GDM1 (cell line): Measurements from ENCODE around the gene COPE.
A peak's percentile ranks its signal among the peaks of the same experiment; 100 is the strongest.
"Not testable (repeated sequence)": the region's sequence is repeated elsewhere in the genome, so short reads cannot be mapped to it uniquely, and the experiment has no call there.

ENCODE experiments used
- DNase-seq: peaks from one replicate; lab custom pipeline; 2025; lab: John Stamatoyannopoulos, UW

The COPE gene

GRCh38 chr19:18940769-18941627 lies 21.8 kb upstream of the COPE start, which contains the start of gene HOMER3:
HOMER3 (minus strand) TSS chr19:18941217; CDS start chr19:18938982, 2,235 bp downstream.
- DNase-seq = peak; percentile 11

DNA sequence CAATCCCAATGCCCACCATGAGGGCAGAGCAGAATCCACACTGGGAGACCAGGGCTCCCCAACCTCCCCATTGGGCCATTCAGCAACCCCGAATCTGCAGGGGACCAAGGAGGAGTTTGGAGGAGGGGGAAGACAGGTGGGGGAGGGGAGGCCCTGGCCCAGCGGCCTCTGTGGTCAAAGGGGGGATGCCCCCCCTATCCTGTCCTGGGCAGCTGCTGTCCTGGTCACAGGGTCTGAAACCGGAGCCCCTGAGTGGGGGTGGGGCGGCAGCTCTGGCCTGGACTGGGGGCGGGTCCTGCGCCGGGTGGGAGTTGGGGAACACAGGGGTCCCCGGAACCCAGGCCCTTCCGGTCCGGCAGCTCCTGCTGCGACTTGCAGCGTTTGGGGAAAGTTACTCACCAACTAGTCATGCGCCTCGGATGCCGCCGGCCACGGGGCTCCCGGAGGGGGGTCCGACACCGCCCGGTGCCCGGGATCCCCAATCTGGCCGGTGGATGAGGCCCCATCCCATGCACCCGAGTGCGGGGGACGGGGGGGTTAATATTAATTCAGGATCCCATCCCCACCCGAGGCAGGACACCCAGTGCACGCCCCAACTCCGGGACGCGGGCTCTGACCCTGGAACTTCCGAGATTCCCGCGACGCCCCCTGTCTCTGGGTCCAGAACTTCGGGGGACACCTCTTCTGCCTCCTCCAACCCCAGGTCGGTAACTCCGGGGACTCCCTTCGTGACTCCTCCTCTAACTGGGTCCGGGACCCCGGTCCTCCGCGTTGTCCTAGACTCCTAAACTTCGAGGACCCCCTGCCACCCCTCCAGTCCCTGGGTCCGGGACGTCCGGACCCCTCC lies 21.0 kb upstream of the COPE start:
- DNase-seq = no peak

DNA sequence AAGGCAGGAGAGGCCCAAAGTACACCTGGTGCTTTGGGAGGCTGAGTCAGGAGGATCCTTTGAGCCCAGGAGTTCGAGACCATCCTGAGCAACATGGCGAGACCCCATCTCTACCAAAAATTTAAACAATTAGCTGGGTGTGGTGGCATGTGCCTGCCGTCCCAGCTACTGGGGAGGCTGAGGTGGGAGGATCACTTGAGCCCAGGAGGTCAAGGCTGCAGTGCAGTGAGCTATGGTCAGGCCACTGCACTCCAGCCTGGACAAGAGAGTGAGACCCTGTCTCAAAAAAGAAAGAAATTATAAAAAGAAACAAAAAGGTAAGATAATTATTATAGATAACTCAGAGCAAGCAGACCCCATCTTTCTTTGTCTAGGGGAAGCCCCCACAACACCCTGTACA lies 20.0 kb upstream of the COPE start:
- DNase-seq = no peak

DNA sequence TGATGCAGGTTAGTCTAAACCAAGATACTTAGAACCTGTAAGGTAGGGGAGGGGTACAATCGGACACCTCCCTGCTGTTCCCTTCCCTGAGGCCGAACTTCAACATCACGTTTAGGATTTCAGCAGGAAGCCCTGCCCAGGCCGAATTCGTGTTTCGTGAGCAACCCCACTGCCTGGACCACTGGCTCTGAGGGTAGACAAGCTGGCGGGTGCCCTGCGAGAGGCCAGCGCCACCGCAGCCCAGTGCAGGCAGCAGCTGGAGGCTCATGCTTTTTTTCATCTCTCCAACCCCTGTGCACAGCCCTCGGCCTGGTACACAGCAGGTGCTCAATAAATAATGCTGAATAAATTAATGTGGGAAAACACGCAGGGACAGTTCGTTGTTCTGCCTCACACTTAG lies 14.1 kb upstream of the COPE start:
- no peak for DNase-seq

DNA sequence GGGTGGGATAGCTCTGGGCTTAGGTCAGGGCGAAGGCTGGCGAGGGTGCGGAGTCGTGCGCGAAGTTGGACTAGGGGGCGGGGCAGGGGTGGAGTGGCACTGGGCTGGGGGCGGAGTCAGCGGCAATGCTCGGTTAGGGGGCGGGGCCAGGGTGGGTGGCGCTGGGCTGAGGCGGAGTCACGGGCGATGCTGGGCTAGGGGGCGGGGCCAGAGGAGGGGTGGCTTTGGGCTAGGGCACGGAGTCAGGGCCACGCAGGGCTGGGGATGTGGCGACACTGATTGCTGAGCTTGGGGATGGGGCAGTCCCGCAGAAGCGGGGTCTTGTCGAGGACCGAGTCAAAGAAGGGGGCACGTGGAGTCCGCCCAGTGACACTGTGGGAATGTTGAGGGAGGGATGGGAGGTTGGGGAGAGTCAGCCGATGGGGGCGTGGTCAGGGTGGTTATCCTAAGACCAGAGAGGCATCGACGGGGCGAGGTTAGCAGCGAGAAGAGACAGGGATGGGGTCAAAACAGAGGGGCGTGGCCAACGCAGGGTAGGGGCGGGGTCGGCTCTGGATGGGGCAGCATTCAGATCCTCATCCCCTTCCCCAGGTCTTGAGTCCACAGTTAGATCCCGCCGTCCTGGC lies 13.1 kb upstream of the COPE start:
- peak; percentile 15 for DNase-seq

DNA sequence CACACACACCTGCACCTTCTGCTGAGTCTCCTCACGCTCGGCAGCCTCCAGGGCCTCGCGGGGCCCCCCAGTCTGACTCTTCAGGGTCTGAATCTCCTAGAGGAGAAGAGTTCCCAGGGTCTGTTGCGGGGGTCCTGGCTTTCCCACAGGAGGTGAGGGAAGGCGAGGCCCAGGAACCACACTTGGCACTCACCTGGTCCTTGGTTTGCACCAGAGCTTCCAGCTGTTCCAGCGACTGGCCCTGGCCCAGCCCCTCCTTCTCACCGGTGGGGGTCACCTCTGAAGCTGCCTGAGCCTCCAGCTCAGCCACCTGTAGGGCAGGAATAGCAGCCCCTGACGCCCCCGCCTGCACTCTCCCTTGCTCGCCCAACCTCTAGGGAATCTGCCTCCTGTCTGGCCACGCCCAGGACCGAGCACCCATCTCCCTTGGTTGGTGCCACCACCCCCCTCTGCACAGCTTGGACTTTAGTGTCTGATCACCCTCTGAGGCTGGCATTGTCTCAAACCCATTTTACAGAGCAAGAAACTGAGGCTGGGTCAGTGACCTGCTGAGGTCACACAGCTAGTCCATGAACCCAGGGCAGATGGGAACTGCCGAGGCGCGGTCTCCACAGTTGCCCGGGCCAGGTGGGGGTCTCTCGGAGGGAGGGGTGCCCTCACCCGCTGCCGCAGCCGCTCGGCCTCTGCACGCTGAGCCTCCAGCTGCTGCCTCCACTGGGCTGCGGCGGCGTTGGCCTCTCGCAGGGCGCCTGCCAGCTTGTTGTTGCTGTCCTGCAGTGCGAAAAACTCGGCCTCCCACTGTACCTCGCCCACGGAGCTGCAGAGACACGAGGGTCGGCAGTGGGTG lies 12.4 kb upstream of the COPE start:
- no peak for DNase-seq

- DNase-seq = no peak
Measured at GRCh38 chr19:18929311-18929710, 10.1 kb upstream of the COPE start.

DNA sequence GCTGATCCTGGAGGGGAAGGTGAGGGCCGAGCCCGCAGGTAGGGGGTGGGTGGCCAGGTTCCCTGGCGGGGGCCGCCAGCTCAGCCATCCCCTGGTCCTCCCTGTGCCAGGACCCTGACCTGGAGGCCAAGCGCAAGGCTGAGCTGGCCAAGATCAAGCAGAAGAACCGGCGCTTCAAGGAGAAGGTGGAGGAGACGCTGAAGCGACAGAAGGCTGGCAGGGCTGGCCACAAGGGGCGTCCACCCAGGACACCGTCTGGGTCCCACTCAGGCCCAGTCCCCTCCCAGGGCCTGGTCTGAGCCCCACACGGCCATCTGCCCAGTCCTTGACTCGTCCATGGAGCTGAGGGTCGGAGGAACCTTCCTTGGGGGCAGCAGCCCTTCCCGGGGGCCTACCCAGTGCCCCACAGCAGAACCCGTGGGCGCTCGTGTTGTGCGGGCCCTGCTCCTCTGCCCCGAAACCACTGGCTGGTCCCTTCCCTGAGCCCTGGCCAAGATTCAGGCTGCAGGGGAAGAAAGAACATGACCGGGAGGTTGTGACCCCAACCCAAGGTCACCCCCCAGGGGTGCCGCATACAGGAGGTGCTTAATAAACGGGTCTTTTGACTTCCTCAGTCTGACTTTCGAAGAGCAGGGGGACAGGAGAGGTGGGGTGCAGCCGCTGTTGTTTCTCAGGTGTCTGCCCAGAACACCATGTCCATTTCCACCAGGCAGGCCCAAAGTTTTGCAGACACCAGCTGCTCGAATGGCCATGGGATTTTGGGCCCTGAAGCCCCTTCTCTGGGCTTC lies 9.0 kb upstream of the COPE start:
- DNase-seq = no peak

DNA sequence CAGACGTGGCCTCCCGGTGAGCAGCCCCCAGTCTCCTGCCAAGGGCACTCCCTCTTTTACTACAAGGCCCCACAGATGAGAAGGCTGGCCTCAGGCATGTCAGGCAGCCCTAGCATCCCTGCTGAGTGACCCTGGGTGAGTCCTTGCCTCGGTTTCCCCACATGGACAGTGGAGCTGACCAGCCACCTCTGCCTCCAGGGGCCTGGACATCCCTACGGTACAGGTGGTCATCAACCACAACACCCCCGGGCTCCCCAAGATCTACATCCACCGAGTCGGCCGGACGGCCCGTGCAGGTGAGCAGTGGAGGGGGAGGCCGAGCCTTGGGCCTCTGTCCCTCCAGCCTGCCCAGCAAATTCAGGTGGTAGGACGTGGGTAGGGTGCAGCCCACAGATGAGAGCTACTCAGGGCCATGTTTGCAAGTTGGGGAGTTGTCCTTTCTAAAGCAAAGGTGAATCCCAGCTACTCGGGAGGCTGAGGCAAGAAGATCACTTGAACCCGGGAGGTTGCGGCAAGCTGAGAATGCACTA lies 5.6 kb upstream of the COPE start:
- DNase-seq = no peak

GRCh38 chr19:18922228-18922985 lies 3.2 kb upstream of the COPE start:
- no peak for DNase-seq

DNA sequence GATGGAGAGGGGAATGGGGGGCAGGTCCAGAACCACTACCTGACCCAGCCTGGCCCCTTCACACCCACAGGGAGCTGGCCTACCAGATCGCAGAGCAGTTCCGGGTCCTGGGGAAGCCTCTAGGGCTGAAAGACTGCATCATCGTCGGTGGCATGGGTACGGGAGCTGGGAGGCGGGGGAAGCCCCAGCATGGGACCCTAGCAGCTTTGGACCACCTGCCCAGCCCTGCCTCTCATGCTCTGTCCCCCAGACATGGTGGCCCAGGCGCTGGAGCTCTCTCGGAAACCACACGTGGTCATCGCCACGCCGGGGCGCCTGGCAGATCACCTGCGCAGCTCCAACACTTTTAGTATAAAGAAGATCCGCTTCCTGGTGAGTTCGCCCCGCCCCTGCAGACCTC lies 2.4 kb upstream of the COPE start:
- DNase-seq = no peak

DNA sequence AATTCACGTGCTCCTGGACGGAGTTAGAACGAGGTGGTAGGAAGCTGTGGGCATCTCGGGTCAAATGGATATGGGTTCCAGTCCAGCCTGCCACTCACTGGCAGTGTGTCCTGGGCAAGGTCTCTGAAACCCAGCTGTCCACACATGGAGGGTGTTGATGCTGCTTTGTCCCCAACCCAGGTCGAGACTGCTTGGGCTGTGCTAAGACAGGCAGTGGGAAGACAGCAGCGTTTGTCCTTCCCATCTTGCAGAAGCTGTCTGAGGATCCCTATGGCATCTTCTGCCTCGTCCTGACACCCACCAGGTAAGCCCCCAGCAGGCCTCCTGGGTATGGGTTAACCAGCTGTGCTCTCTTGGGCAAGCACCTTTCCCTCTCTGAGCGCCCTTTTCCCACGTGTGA lies 1.2 kb upstream of the COPE start:
- DNase-seq = no peak

DNA sequence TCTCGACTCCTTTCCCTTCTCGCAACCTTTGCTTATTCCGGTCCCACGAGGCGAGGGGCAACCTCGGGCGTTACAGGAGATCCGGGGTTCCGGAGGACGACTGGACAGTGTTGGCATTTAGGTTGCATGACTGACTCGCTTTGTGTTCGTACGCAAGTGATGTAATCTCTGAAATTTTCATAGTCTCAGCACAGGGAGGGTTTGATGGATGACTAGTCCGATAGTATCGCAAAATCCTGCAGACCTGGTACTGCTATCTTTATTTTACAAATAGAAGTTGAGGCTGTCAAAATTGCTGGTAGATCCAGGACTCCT lies 670 bp upstream of the COPE start:
- DNase-seq = no peak

GRCh38 chr19:18917593-18917992 lies 1.6 kb downstream of the COPE start:
- DNase-seq = not testable (repeated sequence)

GRCh38 chr19:18915639-18916038 lies 3.5 kb downstream of the COPE start:
- no peak for DNase-seq

DNA sequence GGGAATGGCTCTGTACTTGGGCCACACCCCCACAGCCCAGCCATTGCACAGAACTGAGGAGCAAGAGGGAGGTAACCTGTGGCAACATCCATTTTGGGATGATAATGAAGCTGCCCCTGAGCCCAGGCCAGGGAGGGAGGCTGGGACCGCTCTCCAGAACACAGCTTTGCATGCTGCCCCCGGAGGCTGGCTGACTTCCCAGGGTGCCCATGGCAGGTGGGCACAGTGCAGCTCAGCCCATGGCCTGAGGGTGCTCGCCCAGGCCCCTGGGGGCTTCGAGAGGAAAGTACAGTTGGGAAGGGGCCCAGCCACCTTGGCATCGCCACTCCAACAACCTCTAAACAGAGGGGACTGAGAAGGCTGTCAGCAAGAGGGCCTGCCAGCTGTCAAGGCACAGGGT lies 5.7 kb downstream of the COPE start:
- no peak for DNase-seq

GRCh38 chr19:18912933-18913332 lies 6.3 kb downstream of the COPE start:
- DNase-seq = no peak

DNA sequence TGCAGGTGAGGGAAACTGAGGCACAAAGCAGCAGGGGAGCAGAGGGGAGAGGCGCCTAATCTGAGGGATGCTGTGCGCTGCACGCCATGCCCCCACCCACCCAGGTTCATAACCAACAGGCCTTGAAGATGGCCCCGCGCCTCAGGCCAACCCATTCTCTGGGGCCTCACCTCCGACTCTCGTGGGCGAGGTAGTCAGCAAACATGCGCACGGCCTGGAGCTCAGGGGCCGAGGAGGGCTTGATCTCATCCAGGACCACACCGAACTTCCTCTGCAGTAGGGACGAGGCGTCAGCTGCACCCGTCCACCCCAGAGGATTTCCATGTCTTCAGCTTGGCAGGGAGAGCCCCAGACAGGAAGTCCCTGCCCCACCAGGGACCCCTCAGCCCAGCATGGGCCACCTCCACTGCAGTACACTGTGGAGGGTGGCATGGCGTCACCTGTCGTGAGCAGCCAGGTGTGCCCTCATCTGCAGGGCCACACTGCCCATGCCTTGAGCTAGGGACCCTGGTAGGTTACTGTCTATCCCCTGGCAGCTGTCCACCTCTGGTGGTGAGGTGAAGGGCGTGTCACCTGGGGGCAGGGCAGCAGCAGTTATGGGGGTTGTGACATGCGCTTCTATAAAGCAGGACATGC lies 8.3 kb downstream of the COPE start:
- no peak for DNase-seq

- DNase-seq = no peak
Measured at GRCh38 chr19:18910010-18910409, 9.2 kb downstream of the COPE start.
